OCI-LY7 (cell line): ENCODE data around the gene AKR1B15. TPM values are rescaled to one million over a fixed set of nuclear protein-coding genes. Genes with fewer than 3 reads are reported as not detected.
A peak's percentile ranks its signal among the peaks of the same experiment; 100 is the strongest.

Experiments used
- BruUV-seq: library from RNA; stranded (reverse); fragments of 400-500 nt; replicated peaks from 2 replicates; lab custom pipeline; 2021; lab: Mats Ljungman, UMichigan
- CTCF ChIA-PET: fragments of 300-600 bp; sonication (Branson Sonifier 250); formaldehyde crosslinking; loops from one replicate; lab custom pipeline; 2022; ENCODE audit warnings: antibody characterized with exemption; ENCODE audit not compliant: unreplicated experiment; lab: Charles Lee
- POLR2A ChIA-PET: fragments of 300-600 bp; sonication (Branson Sonifier 250); formaldehyde crosslinking; loops from one replicate; lab custom pipeline; 2022; ENCODE audit warnings: antibody characterized with exemption; lab: Charles Lee
- DNase-seq: peaks from one replicate; pipeline ENCODE4 v3.0.0-alpha.2; 2015; ENCODE audit warnings: low spot score
- H2AFZ ChIP-seq: fragments of 200-600 bp; sonication (generic), shearing (Covaris generic); 2 replicates; pipeline ENCODE4 v1.6.1; 2014; ENCODE audit warnings: mild to moderate bottlenecking, antibody characterized with exemption, low read length, moderate library complexity
- H3K27ac ChIP-seq: fragments of 200-600 bp; sonication (generic); 2 replicates; pipeline ENCODE4 v1.5.1; 2014; ENCODE audit warnings: mixed run types, low read depth, mild to moderate bottlenecking, moderate library complexity, low read length, inconsistent platforms; ENCODE audit not compliant: poor library complexity, severe bottlenecking
- H3K36me3 ChIP-seq: fragments of 200-600 bp; sonication (generic); 2 replicates; pipeline ENCODE4 v1.6.1; 2014; ENCODE audit warnings: mild to moderate bottlenecking, antibody characterized with exemption, low read length, moderate library complexity, mixed read lengths; ENCODE audit not compliant: insufficient read depth
- H3K4me1 ChIP-seq: fragments of 200-600 bp; sonication (generic); 2 replicates; pipeline ENCODE4 v1.5.1; 2014; ENCODE audit warnings: mild to moderate bottlenecking, low read length; ENCODE audit not compliant: insufficient read depth, poor library complexity, severe bottlenecking
- H3K4me2 ChIP-seq: fragments of 200-600 bp; sonication (generic); 2 replicates; pipeline ENCODE4 v1.6.1; 2014; ENCODE audit warnings: mild to moderate bottlenecking, low read length
- H3K4me3 ChIP-seq: fragments of 200-600 bp; sonication (generic); 2 replicates; pipeline ENCODE4 v1.5.1; 2014; ENCODE audit warnings: mild to moderate bottlenecking, low read depth, low read length; ENCODE audit not compliant: poor library complexity, severe bottlenecking
- H3K79me2 ChIP-seq: fragments of 200-600 bp; sonication (generic); 2 replicates; pipeline ENCODE4 v1.6.1; 2016; ENCODE audit warnings: low read depth, mild to moderate bottlenecking, low read length, moderate library complexity, mixed read lengths; ENCODE audit not compliant: insufficient read depth
- H3K9me2 ChIP-seq: fragments of 200-600 bp; sonication (generic); 2 replicates; pipeline ENCODE4 v1.6.1; 2016; ENCODE audit warnings: mild to moderate bottlenecking, low read length, mixed read lengths; ENCODE audit not compliant: insufficient read depth
- H3K9me3 ChIP-seq: fragments of 200-600 bp; sonication (generic); 2 replicates; pipeline ENCODE4 v1.6.1; 2014; ENCODE audit warnings: mild to moderate bottlenecking, mixed run types, low read length, mixed read lengths
- H4K20me1 ChIP-seq: fragments of 200-600 bp; sonication (generic); 2 replicates; pipeline ENCODE4 v1.6.1; 2014; ENCODE audit warnings: mild to moderate bottlenecking, antibody characterized with exemption, low read length, moderate library complexity, mixed read lengths; ENCODE audit not compliant: insufficient read depth
- CTCF ChIP-seq: fragments of 200-600 bp; sonication (generic); conservative IDR thresholded peaks from 2 replicates; pipeline ENCODE4 v1.5.1; 2014; ENCODE audit warnings: mild to moderate bottlenecking, antibody characterized with exemption, low read length, moderate library complexity, mixed read lengths
- EZH2phosphoT487 ChIP-seq: fragments of 200-600 bp; sonication (generic); IDR thresholded peaks from 2 replicates; pipeline ENCODE4 v1.6.1; 2018; ENCODE audit warnings: low read depth, borderline replicate concordance, mild to moderate bottlenecking, mixed run types, antibody characterized with exemption, low read length, moderate library complexity, mixed read lengths
- intact Hi-C: fragments of 100-400 bp; cut with micrococcal nuclease; formaldehyde crosslinking; loops from one replicate; pipeline ENCODE4 v1.10.0; 2022; ENCODE audit not compliant: unreplicated experiment
- total RNA-seq, 2 experiments: library from RNA; depleted of rRNA in 1 of 2; stranded (reverse); fragments of >200 nt in 1 of 2; shearing (Covaris generic) in 1 of 2; gene quantifications; 2 replicates each; pipeline ENCODE4 v1.2.3, GENCODE V29; 2014 to 2022

AKR1B15 gene
- total RNA-seq, 2 experiments from 2014 or later, result not detected

GRCh38 chr7:134513169-134513752 lies 35.6 kb upstream of the AKR1B15 start:
- TF ChIP-seq EZH2phosphoT487 (no peak), CTCF (peak; percentile 80)
- Histone ChIP-seq H3K9me3 (no peaks in the 10 kb centered on the region), H3K9me2 (no peaks in the 10 kb centered on the region), H3K79me2 (no peaks in the 10 kb centered on the region), H2AFZ (no peak overlapping the region), H4K20me1 (no peaks in the 10 kb centered on the region), H3K36me3 (no peaks in the 10 kb centered on the region), H3K27ac (no peak overlapping the region), H3K4me3 (no peak overlapping the region), H3K4me1 (no peaks in the 10 kb centered on the region), H3K4me2 (no peak overlapping the region)
- peak; percentile 45 for DNase-seq
- ChIA-PET CTCF (no interaction called here), POLR2A (no interaction called here)
- no TSS peak for BruUV-seq
- intact Hi-C loops, result loop anchor here (1.0 kb wide), 1 partner anchor 81 kb away; no protein-coding TSS in a partner anchor

- no peak for DNase-seq
- Histone ChIP-seq H3K79me2 (no peaks in the 10 kb centered on the region), H2AFZ (no peak overlapping the region), H3K4me2 (no peak overlapping the region), H3K36me3 (no peaks in the 10 kb centered on the region), H3K9me2 (no peaks in the 10 kb centered on the region), H3K9me3 (no peaks in the 10 kb centered on the region), H3K4me3 (no peak overlapping the region), H4K20me1 (no peaks in the 10 kb centered on the region), H3K4me1 (no peaks in the 10 kb centered on the region), H3K27ac (no peak overlapping the region)
- intact Hi-C loops, result loop anchor here (1.0 kb wide), 2 partner anchors 92 to 187 kb away; no protein-coding TSS in a partner anchor
- TF ChIP-seq EZH2phosphoT487 (no peak), CTCF (no peak)
- BruUV-seq, result no TSS peak
- POLR2A ChIA-PET, result no interaction called here
- CTCF ChIA-PET, result interaction anchor here (0.9 kb wide), 1 partner anchor 16 kb away, joined by 3 read pairs; no protein-coding TSS in a partner anchor
Observed at GRCh38 chr7:134514106-134514505, 34.8 kb upstream of the AKR1B15 start.

- Histone ChIP-seq H3K36me3 (no peaks in the 10 kb centered on the region), H3K9me3 (no peaks in the 10 kb centered on the region), H2AFZ (no peak overlapping the region), H3K79me2 (no peaks in the 10 kb centered on the region), H3K27ac (no peak overlapping the region), H3K4me3 (no peak overlapping the region), H4K20me1 (no peaks in the 10 kb centered on the region), H3K9me2 (no peaks in the 10 kb centered on the region), H3K4me2 (no peak overlapping the region), H3K4me1 (no peaks in the 10 kb centered on the region)
- TF ChIP-seq CTCF (peak; percentile 86), EZH2phosphoT487 (no peak)
- CTCF ChIA-PET, result interaction anchor here (0.9 kb wide), 1 partner anchor 15 kb away, joined by 3 read pairs; no protein-coding TSS in a partner anchor
- intact Hi-C loops, result loop anchor here (1.0 kb wide), 2 partner anchors 92 to 187 kb away; no protein-coding TSS in a partner anchor
- peak; percentile 77 for DNase-seq
- POLR2A ChIA-PET, result interaction anchor here (0.6 kb wide), 1 partner anchor 1390 kb away, joined by 6 read pairs; no protein-coding TSS in a partner anchor
- BruUV-seq, result no TSS peak
Observed at GRCh38 chr7:134514663-134515062, 34.2 kb upstream of the AKR1B15 start.
